Measurements from ENCODE around the gene PKNOX1. TPM values are rescaled to one million over a fixed set of nuclear protein-coding genes. Genes with fewer than 3 reads are reported as not detected.

Gene PKNOX1
- polyA plus RNA-seq, 3 donors, result 9.2 to 11.8 (median 9.9) TPM

DNA sequence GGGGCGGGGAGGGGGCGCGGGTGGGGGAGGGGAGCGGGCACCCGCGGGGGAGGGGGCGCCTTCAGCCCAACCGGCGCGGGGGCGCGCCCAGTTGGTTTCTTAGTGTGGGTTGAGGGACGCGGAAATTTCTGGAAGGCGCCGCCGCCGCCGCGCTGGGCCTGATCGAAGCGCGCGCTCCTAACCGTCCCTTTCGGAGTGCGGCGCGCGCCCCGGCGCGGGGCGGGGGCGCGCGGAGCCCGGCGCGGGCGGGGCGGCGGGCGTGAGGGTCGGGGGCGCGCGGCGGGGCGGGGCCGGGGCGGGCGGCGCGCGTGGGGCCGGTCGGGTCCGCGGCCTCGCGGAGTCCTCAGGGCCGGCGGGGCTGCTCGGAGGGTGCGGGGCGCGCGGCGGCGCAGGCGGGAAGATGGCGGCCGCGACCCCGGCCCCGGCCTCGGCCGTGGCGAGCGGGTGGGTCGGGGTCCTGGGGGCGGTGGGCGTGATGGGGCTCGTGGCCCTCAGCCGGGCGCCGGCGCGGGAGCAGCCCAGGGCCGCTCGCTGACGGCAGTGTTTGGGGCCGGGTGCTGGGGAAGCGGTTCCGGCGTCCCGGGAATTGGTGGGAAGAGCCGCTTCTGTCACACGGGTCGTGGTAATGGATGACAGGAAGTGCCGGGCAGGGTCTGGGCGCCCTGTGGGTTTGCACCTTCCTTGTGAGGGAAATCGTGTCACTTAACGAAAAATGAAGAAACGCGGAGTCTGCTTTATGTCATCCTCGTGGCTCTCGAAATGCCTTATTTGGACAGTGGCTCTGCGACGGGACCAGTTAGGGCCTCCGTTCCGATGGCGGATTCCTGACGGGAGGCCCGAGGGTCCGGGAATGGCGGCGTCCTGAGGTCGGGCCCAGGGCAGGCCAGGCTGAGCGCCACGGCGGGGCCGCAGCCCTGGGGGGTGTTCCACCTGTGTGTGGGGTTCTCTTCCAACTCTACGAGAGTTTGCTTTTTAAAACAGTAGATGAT is 764 bp downstream of the PKNOX1 start:
- peak overlapping the region; percentile 80 for H3K9ac ChIP-seq (ENCODE audit: insufficient read depth, low read length, poor library complexity, severe bottlenecking)
- DNase-seq, result peak; percentile 38 to 63 (median 47)

More for the DNA sequence above, 764 bp downstream of the PKNOX1 start:
- Histone ChIP-seq H3K79me2 (ENCODE audit: insufficient read depth, low read length) (peaks cover 48% of the 10 kb centered on the region), H4K20me1 (ENCODE audit: insufficient read depth, low read length) (peaks cover 4% of the 10 kb centered on the region), H3K27ac (ENCODE audit: low read depth in 1 of 2, low read length in 2 of 2) (peak overlapping the region; percentile 74 to 80), H3K27me3 (ENCODE audit: control insufficient read depth in 2 of 2, insufficient read depth in 2 of 2, low read length in 2 of 2) (no peaks in the 10 kb centered on the region), H3K4me3 (replicated peaks in 1 of 3; ENCODE audit: low read depth in 2 of 3, low read length in 3 of 3) (peak overlapping the region; percentile 84 to 91 (median 85)), H3K4me2 (replicated peaks; ENCODE audit: extremely low read depth, low read length, poor library complexity, severe bottlenecking) (peak overlapping the region; percentile 86), H3K4me1 (ENCODE audit: control insufficient read depth in 1 of 2, insufficient read depth in 2 of 2, low read length in 2 of 2) (peaks cover 13 to 21% of the 10 kb centered on the region in 2 donors), H3K9me3 (replicated peaks in 1 of 2; ENCODE audit: control insufficient read depth in 1 of 2, insufficient read depth in 1 of 2, low read length in 2 of 2) (no peaks in the 10 kb centered on the region), H2AFZ (ENCODE audit: insufficient read depth, low read depth, low read length, poor library complexity, severe bottlenecking) (peak overlapping the region; percentile 72), H3K36me3 (replicated peaks in 1 of 2; ENCODE audit: control insufficient read depth in 1 of 2, insufficient read depth in 2 of 2, low read length in 2 of 2) (peaks cover 0 to 6% of the 10 kb centered on the region in 2 donors)
- H3K4me1 Mint-ChIP-seq, result peaks cover 23% of the 10 kb centered on the region
- TF ChIP-seq, protein P1, sequence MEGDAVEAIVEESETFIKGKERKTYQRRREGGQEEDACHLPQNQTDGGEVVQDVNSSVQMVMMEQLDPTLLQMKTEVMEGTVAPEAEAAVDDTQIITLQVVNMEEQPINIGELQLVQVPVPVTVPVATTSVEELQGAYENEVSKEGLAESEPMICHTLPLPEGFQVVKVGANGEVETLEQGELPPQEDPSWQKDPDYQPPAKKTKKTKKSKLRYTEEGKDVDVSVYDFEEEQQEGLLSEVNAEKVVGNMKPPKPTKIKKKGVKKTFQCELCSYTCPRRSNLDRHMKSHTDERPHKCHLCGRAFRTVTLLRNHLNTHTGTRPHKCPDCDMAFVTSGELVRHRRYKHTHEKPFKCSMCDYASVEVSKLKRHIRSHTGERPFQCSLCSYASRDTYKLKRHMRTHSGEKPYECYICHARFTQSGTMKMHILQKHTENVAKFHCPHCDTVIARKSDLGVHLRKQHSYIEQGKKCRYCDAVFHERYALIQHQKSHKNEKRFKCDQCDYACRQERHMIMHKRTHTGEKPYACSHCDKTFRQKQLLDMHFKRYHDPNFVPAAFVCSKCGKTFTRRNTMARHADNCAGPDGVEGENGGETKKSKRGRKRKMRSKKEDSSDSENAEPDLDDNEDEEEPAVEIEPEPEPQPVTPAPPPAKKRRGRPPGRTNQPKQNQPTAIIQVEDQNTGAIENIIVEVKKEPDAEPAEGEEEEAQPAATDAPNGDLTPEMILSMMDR (IDR thresholded peaks at IDR 0.05), result no peak
- H3K9me3 Mint-ChIP-seq, result no peaks in the 10 kb centered on the region
- peak overlapping the region; percentile 93 to 94 for H3K4me3 Mint-ChIP-seq
- no peaks in the 10 kb centered on the region for H3K27me3 Mint-ChIP-seq (ENCODE audit: low read depth in 3 of 3)
- H3K27ac Mint-ChIP-seq, result peak overlapping the region; percentile 84 to 96 (median 92)
- H3K36me3 Mint-ChIP-seq, result peaks cover 11 to 13% of the 10 kb centered on the region in 2 donors
- intact Hi-C loops (cut with micrococcal nuclease), result loop anchor here (5.0 to 10.0 kb wide), 2 partner anchors 98 to 740 kb away; partner anchors contain the start of genes WDR4 (in 2 of the 2) and PDXK (in 1 of the 2)
- WGBS (ENCODE audit: insufficient coverage), result under 1% methylated on average over 73 of the region's 125 CpGs

Measured in CD14-positive monocyte (primary cell).